K562 (cell line): ENCODE data around the gene FAM50A. TPM values are rescaled to one million over a fixed set of nuclear protein-coding genes. Genes with fewer than 3 reads are reported as not detected.

Experiments
- CBFA2T2 ChIP-seq: fragments of 450-650 bp; conservative IDR thresholded peaks from 2 replicates; pipeline ENCODE4 v1.6.1; 2017; ENCODE audit warnings: mild to moderate bottlenecking
- CBFA2T3 ChIP-seq: fragments of 450-650 bp; IDR thresholded peaks from 2 replicates; pipeline ENCODE4 v1.6.1; 2017
- CC2D1A ChIP-seq: fragments of 450-650 bp; IDR thresholded peaks from 2 replicates; pipeline ENCODE4 v1.6.1; 2017; ENCODE audit warnings: mild to moderate bottlenecking
- CEBPG ChIP-seq, 3 experiments: fragments of 200-800 bp in 1 of 3; sonication (Bioruptor generic) in 1 of 3; sonication (generic) in 1 of 3; formaldehyde crosslinking in 1 of 3; IDR thresholded peaks in 2 of 3; conservative IDR thresholded peaks in 1 of 3; 2 replicates each; pipeline versions ENCODE4 v1.6.1 to v1.8.0; 2016 to 2022; ENCODE audit warnings: missing compliant biosample characterization in 2 of 3, missing genetic modification characterization in 2 of 3, mild to moderate bottlenecking in 1 of 3, missing genetic modification reagents in 1 of 3
- KAT8 ChIP-seq: fragments of 450-650 bp; IDR thresholded peaks from 2 replicates; pipeline ENCODE4 v1.6.1; 2016; ENCODE audit warnings: low read depth, mild to moderate bottlenecking
- KHSRP ChIP-seq: fragments of 450-650 bp; IDR thresholded peaks from 2 replicates; pipeline ENCODE4 v1.6.1; 2017
- MTA3 ChIP-seq: fragments of 450-650 bp; formaldehyde crosslinking; IDR thresholded peaks from 2 replicates; pipeline ENCODE4 v1.6.1; 2017; ENCODE audit warnings: mild to moderate bottlenecking, borderline replicate concordance
- POLR2H ChIP-seq: IDR thresholded peaks from 2 replicates; pipeline ENCODE4 v1.6.1; 2016; ENCODE audit warnings: missing genetic modification characterization, low read depth, mild to moderate bottlenecking, control low read depth, missing compliant biosample characterization, moderate library complexity
- RBM22 ChIP-seq: fragments of 200-400 bp; formaldehyde crosslinking; IDR thresholded peaks from 2 replicates; pipeline ENCODE4 v1.6.1; 2018; ENCODE audit warnings: low read length, low read depth; ENCODE audit not compliant: poor library complexity, severe bottlenecking
- RBM25 ChIP-seq: fragments of 200-400 bp; formaldehyde crosslinking; IDR thresholded peaks from 2 replicates; pipeline ENCODE4 v1.6.1; 2018; ENCODE audit warnings: low read length, low read depth, moderate library complexity; ENCODE audit not compliant: severe bottlenecking
- SAFB2 ChIP-seq: fragments of 200-400 bp; formaldehyde crosslinking; IDR thresholded peaks from 2 replicates; pipeline ENCODE4 v1.6.1; 2018; ENCODE audit warnings: borderline replicate concordance, low read length, low read depth, moderate library complexity; ENCODE audit not compliant: severe bottlenecking
- SREBF1 ChIP-seq: fragments of 150-350 bp; IDR thresholded peaks from 2 replicates; pipeline ENCODE4 v1.6.1; 2014; ENCODE audit warnings: antibody characterized with exemption, low read depth, low read length, borderline replicate concordance
- ZNF143 ChIP-seq: sonication (generic); formaldehyde crosslinking; IDR thresholded peaks from 2 replicates; pipeline ENCODE4 v1.9.0; 2022; ENCODE audit warnings: mild to moderate bottlenecking, missing genetic modification reagents
- ZNF165 ChIP-seq: fragments of 250-450 bp; sonication (Bioruptor Pico); IDR thresholded peaks from 2 replicates; pipeline ENCODE4 v1.4.0; 2020; ENCODE audit warnings: borderline replicate concordance
- polyA plus RNA-seq, 8 experiments: library from polyadenylated mRNA; depleted of rRNA in 4 of 8; stranded (reverse) in 5 of 8; unstranded in 3 of 8; fragments of >200 nt; fragmentation: Nextera tagmentation in 2 of 8; fragmentation: Illumina TruSeq in 1 of 8; extraction: Ambion mirVana in 2 of 8; extraction: Trizol in 1 of 8; gene quantifications; 2 replicates each; pipeline versions ENCODE4 v1.2.1 to v1.2.3, GENCODE V29; 2011 to 2014; ENCODE audit warnings: inconsistent platforms in 1 of 8, missing spikeins in 1 of 8
- total RNA-seq, 7 experiments: library from RNA; depleted of rRNA in 6 of 7; stranded (reverse); fragments of >200 nt in 6 of 7; fragmentation: Illumina TruSeq in 2 of 7; extraction: Trizol in 2 of 7; gene quantifications; 2 replicates each; pipeline versions ENCODE4 v1.2.1 to v1.2.3, GENCODE V29; 2011 to 2021; ENCODE audit warnings: low replicate concordance in 1 of 7
- TF ChIP-seq, protein P1 (sequence below): fragments of 250-450 bp; sonication (Bioruptor Pico); IDR thresholded peaks from 2 replicates; pipeline ENCODE4 v1.8.0; 2021; ENCODE audit warnings: borderline replicate concordance, mild to moderate bottlenecking, moderate library complexity; ENCODE audit not compliant: poor library complexity, severe bottlenecking
- TF ChIP-seq, protein P2 (sequence below): fragments of 250-450 bp; sonication (Bioruptor Pico); IDR thresholded peaks from 2 replicates; pipeline ENCODE4 v1.8.0; 2022; ENCODE audit warnings: inconsistent platforms
- TF ChIP-seq, protein P3 (sequence below): sonication (generic); formaldehyde crosslinking; IDR thresholded peaks from 2 replicates; pipeline ENCODE4 v1.8.1; 2023; ENCODE audit warnings: mild to moderate bottlenecking, missing genetic modification reagents
- TF ChIP-seq, protein P4 (sequence below): fragments of 450-650 bp; IDR thresholded peaks from 2 replicates; pipeline ENCODE4 v1.6.1; 2018; ENCODE audit warnings: mild to moderate bottlenecking, low read depth; ENCODE audit not compliant: partially characterized antibody
- TF ChIP-seq, protein P5 (sequence below): fragments of 250-450 bp; sonication (Bioruptor Pico); IDR thresholded peaks from 2 replicates; pipeline ENCODE4 v1.8.0; 2022; ENCODE audit warnings: moderate library complexity, mild to moderate bottlenecking, inconsistent platforms

The FAM50A gene
- total and polyA plus RNA-seq, 9 of the 15 experiments (the other 6 are each of a cell fraction or from before 2014, with no cell fraction given): 4.4 to 114 (median 67.3) TPM

DNA sequence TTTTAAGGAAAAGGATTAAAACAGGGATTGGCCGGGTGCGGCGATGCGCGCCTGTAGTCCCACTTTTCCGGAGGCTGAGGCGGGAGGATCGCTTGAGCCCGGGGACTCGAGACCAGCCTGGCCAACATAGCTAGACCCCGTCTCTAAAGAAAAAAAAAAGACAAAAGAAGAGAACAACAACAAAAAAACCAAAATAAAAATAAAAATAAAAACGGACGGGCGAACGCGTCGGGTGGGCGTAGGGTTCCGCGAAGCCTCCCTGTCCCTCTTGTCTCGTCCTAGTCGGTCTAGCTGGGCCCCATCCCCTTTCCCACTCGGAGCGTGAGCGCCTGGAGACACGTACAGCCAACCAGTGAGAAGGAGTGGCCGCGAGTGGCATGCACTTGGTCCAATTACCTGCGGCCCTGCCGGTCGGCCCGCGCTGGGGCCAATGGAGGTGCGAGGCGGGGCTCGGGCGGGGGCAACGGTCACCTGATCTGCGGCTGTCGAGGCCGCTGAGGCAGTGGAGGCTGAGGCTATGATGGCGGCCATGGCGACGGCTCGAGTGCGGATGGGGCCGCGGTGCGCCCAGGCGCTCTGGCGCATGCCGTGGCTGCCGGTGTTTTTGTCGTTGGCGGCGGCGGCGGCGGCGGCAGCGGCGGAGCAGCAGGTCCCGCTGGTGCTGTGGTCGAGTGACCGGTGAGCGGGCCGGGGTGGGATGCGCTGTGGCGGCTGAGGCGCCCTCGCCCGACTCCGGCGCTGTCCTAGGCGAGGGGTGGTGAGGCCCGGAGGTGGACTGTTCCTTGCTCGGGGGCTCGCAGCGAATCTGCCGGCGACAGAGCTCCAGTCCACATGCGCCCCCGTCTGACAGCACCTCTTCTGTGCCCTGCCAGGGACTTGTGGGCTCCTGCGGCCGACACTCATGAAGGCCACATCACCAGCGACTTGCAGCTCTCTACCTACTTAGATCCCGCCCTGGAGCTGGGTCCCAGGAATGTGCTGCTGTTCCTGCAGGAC is 15.5 kb upstream of the FAM50A start, which contains the start of gene ATP6AP1 (continued):
- TF ChIP-seq, protein P1, sequence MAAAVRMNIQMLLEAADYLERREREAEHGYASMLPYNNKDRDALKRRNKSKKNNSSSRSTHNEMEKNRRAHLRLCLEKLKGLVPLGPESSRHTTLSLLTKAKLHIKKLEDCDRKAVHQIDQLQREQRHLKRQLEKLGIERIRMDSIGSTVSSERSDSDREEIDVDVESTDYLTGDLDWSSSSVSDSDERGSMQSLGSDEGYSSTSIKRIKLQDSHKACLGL (CRISPR knock-in tag): no peak
- TF ChIP-seq CC2D1A (peak; percentile 55), KHSRP (no peak), KAT8 (no peak), SAFB2 (no peak), ZNF143 (CRISPR knock-in tag) (no peak), RBM22 (no peak), CBFA2T2 (peak; percentile 37), ZNF165 (CRISPR knock-in tag) (no peak), MTA3 (peak; percentile 71), CEBPG (CRISPR knock-in tag; IDR thresholded peaks at IDR 0.05) (no peak), CEBPG (tag; conservative IDR thresholded peaks at IDR 0.05 in 1 of 2, IDR thresholded peaks at IDR 0.05 in 1 of 2) (no peak), CBFA2T3 (no peak), POLR2H (tag) (no peak), RBM25 (peak; percentile 99), SREBF1 (peak; percentile 84)
- TF ChIP-seq, protein P2, sequence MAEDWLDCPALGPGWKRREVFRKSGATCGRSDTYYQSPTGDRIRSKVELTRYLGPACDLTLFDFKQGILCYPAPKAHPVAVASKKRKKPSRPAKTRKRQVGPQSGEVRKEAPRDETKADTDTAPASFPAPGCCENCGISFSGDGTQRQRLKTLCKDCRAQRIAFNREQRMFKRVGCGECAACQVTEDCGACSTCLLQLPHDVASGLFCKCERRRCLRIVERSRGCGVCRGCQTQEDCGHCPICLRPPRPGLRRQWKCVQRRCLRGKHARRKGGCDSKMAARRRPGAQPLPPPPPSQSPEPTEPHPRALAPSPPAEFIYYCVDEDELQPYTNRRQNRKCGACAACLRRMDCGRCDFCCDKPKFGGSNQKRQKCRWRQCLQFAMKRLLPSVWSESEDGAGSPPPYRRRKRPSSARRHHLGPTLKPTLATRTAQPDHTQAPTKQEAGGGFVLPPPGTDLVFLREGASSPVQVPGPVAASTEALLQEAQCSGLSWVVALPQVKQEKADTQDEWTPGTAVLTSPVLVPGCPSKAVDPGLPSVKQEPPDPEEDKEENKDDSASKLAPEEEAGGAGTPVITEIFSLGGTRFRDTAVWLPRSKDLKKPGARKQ (CRISPR knock-in tag): no peak
- TF ChIP-seq, protein P3, sequence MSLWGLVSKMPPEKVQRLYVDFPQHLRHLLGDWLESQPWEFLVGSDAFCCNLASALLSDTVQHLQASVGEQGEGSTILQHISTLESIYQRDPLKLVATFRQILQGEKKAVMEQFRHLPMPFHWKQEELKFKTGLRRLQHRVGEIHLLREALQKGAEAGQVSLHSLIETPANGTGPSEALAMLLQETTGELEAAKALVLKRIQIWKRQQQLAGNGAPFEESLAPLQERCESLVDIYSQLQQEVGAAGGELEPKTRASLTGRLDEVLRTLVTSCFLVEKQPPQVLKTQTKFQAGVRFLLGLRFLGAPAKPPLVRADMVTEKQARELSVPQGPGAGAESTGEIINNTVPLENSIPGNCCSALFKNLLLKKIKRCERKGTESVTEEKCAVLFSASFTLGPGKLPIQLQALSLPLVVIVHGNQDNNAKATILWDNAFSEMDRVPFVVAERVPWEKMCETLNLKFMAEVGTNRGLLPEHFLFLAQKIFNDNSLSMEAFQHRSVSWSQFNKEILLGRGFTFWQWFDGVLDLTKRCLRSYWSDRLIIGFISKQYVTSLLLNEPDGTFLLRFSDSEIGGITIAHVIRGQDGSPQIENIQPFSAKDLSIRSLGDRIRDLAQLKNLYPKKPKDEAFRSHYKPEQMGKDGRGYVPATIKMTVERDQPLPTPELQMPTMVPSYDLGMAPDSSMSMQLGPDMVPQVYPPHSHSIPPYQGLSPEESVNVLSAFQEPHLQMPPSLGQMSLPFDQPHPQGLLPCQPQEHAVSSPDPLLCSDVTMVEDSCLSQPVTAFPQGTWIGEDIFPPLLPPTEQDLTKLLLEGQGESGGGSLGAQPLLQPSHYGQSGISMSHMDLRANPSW (CRISPR knock-in tag): no peak
- TF ChIP-seq, protein P4, sequence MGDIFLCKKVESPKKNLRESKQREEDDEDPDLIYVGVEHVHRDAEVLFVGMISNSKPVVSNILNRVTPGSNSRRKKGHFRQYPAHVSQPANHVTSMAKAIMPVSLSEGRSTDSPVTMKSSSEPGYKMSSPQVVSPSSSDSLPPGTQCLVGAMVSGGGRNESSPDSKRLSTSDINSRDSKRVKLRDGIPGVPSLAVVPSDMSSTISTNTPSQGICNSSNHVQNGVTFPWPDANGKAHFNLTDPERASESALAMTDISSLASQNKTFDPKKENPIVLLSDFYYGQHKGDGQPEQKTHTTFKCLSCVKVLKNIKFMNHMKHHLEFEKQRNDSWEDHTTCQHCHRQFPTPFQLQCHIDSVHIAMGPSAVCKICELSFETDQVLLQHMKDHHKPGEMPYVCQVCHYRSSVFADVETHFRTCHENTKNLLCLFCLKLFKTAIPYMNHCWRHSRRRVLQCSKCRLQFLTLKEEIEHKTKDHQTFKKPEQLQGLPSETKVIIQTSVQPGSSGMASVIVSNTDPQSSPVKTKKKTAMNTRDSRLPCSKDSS: no peak
- TF ChIP-seq, protein P5, sequence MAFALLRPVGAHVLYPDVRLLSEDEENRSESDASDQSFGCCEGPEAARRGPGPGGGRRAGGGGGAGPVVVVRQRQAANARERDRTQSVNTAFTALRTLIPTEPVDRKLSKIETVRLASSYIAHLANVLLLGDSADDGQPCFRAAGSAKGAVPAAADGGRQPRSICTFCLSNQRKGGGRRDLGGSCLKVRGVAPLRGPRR (CRISPR knock-in tag): no peak
